Activated naive CD8-positive, alpha-beta T cell treated with anti-CD3 and anti-CD28 coated beads, Interleukin-2, amount 10 ng/mL, durations not matched to agents 7 days and 5 days (primary cell): ENCODE results near the gene HOMER2. TPM values are rescaled to one million over a fixed set of nuclear protein-coding genes. Genes with fewer than 3 reads are reported as not detected.
"Not testable (repeated sequence)": the region's sequence is repeated elsewhere in the genome, so short reads cannot be mapped to it uniquely, and the experiment has no call there.

Experiments used
- ATAC-seq: fragments of 150-1000 bp; cut with Tn5 transposase; one replicate; pipeline ENCODE4 v1.10.0; 2021; ENCODE audit warnings: low read depth, moderate library complexity
- POLR2A ChIA-PET: fragments of 350-600 bp; sonication (Branson Sonifier 250); formaldehyde crosslinking; loops from one replicate; lab custom pipeline; 2021; ENCODE audit warnings: antibody characterized with exemption; lab: Charles Lee
- DNase-seq: peaks from one replicate; pipeline ENCODE4 v3.0.0; 2021
- H3K27ac Mint-ChIP-seq: one replicate; pipeline ENCODE4 v1.8.0; 2022; ENCODE audit warnings: mild to moderate bottlenecking, mixed read lengths
- H3K27me3 Mint-ChIP-seq: one replicate; pipeline ENCODE4 v1.8.0; 2022; ENCODE audit warnings: mild to moderate bottlenecking, moderate library complexity, mixed read lengths
- H3K36me3 Mint-ChIP-seq: one replicate; pipeline ENCODE4 v1.8.0; 2021; ENCODE audit warnings: mild to moderate bottlenecking, mixed read lengths
- H3K4me1 Mint-ChIP-seq: one replicate; pipeline ENCODE4 v1.8.0; 2021; ENCODE audit warnings: mixed read lengths
- H3K4me3 Mint-ChIP-seq: one replicate; pipeline ENCODE4 v1.8.0; 2022; ENCODE audit warnings: mild to moderate bottlenecking, moderate library complexity, mixed read lengths
- H3K9me3 Mint-ChIP-seq: one replicate; pipeline ENCODE4 v1.8.0; 2021; ENCODE audit warnings: mixed read lengths
- total RNA-seq, 2 experiments: library from RNA; stranded (reverse); gene quantifications; one replicate each; pipeline ENCODE4 v1.2.3, GENCODE V29; 2021

The HOMER2 gene
- total RNA-seq, 2 experiments from 2014 or later, result 6.3 to 6.6 TPM

DNA sequence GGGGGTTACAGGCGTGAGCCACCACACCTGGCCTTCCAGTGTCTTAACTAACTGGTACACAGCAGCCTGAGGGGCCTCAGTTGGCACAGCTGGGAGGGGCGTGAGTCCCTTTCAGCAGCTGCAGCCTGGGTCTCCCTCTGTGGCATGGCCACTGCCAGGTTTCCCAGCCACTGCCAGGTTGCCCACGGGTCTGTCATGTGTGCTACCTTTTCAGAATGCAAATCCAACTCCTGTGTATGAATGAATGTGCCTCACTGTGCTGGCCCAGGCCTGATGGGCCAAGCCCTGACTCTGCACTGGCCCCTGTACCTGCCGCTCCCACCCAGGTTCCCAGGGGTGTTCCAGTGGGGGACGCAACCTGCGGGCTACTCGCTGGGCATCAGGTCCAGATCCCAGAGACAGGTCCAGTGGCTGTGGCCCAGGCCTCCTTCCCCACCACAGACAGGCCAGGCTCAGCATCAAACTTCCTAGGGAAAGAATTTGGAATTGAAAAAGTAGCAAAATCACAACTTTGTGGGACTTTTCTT is 117.1 kb downstream of the HOMER2 start:
- DNase-seq, result no peak

DNA sequence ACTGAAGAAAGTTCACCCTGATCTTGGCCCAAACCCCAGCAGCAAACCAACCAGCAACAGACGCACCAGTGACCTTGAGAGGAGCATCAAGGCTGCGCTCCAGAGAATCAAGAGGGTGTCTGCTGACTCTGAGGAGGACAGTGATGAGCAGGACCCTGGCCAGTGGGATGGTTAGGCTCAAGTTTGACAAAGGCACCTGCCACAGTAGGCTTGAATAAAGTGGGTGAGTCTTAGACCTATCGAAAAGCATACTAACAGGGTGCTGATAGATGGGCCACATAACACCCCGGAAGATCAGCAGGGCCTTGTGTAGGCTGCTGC is 119.2 kb downstream of the HOMER2 start:
- H3K27ac Mint-ChIP-seq, result peak overlapping the region; percentile 86
- ATAC-seq (no peak), DNase-seq (no peak)
- H3K27me3 Mint-ChIP-seq, result no peaks in the 10 kb centered on the region
- H3K36me3 Mint-ChIP-seq, result peaks cover 58% of the 10 kb centered on the region
- peaks cover 26% of the 10 kb centered on the region for H3K4me1 Mint-ChIP-seq
- POLR2A ChIA-PET, result interaction anchor here (0.7 to 1.5 kb wide), 3 partner anchors 9 to 178 kb away, joined by 4 read pairs; no protein-coding TSS in a partner anchor
- no peak overlapping the region for H3K4me3 Mint-ChIP-seq
- H3K9me3 Mint-ChIP-seq, result no peaks in the 10 kb centered on the region

More for the DNA sequence above, 117.1 kb downstream of the HOMER2 start:
- H3K4me3 Mint-ChIP-seq, result no peak overlapping the region
- H3K4me1 Mint-ChIP-seq, result peaks cover 21% of the 10 kb centered on the region
- no peak for ATAC-seq
- POLR2A ChIA-PET, result no interaction called here
- no peak overlapping the region for H3K27ac Mint-ChIP-seq
- peaks cover 52% of the 10 kb centered on the region for H3K36me3 Mint-ChIP-seq
- no peaks in the 10 kb centered on the region for H3K9me3 Mint-ChIP-seq
- no peaks in the 10 kb centered on the region for H3K27me3 Mint-ChIP-seq

DNA sequence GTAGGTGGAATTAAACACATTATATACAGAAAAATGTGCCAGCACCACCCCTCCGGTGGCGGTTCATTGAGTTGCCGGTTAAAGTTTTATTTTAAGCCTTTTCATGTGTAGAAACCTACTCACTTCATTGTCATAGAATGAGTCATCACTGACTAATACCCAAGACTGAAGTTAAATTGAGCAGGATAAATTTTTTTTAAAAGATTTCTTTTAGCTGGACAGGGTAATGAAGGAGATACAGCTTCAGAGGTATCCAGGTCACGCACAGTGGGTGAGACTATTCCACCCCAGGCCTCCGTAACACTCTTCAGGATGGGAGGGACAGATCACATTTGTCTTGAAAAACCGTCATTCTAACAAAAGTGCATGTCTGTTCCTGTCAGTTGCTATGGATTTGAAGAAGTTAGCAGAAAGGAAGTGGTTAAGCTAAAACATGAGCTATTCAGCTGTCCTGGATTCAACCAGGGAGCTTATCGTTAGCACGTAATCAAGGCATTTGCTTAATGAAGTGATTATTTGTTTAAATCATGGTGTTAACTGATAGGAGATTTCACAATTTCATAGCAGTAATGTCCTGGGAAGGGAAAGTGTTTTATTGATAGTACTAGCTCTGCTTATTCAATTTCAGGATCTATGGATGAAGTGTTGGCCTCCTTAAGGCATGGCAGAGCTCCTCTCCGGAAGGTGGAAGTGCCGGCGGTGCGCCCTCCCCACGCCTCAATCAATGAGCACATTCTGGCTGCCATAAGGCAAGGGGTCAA is 119.7 kb downstream of the HOMER2 start:
- Mint-ChIP-seq H3K27ac (peak overlapping the region; percentile 86), H3K4me3 (peak overlapping the region; percentile 19), H3K9me3 (no peaks in the 10 kb centered on the region), H3K4me1 (peaks cover 26% of the 10 kb centered on the region), H3K36me3 (peaks cover 58% of the 10 kb centered on the region), H3K27me3 (no peaks in the 10 kb centered on the region)
- DNase-seq (no peak), ATAC-seq (peak; percentile 78)
- POLR2A ChIA-PET, result interaction anchor here (0.9 to 1.5 kb wide), 2 partner anchors 9 to 11 kb away, joined by 4 read pairs; no protein-coding TSS in a partner anchor

DNA sequence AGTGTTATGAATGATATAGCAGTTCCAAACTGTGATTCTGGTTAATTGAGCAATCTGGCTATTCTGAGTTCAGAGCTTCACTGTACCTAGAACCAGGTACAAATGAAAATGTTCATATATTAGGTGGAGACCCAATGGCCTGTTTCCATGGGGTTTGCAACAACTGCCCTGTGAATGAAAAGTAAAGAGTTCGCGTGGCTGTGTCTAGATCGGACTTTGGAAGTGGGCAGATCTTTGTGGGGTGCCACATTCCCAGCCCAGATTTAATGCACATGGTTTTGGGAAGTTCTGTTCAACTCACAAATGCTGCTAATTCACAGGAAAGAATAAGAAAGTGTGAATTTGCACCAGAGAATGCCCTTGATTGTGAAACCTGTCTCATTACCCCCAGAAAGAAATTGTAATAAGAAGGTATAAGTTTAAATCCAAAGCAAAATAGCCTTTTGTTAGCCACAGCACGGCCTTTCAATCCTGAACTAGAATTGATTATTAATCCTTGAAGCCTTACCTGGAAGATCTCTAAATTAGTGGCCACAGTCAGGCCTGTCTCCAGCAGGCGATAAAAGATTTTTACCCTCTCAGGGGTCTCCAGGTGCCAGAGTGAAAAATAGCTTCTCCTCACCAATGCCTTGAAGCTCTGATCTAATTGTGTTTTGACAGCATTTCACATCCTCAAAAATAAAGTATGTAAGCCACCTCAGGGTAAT is 120.5 kb downstream of the HOMER2 start:
- H3K9me3 Mint-ChIP-seq, result no peaks in the 10 kb centered on the region
- H3K27me3 Mint-ChIP-seq, result no peaks in the 10 kb centered on the region
- POLR2A ChIA-PET, result interaction anchor here (1.5 kb wide), 1 partner anchor 8 kb away, joined by 4 read pairs; no protein-coding TSS in a partner anchor
- peak overlapping the region; percentile 19 for H3K4me3 Mint-ChIP-seq
- H3K27ac Mint-ChIP-seq, result peak overlapping the region; percentile 86
- peaks cover 26% of the 10 kb centered on the region for H3K4me1 Mint-ChIP-seq
- H3K36me3 Mint-ChIP-seq, result peaks cover 52% of the 10 kb centered on the region
- DNase-seq (no peak), ATAC-seq (no peak)

GRCh38 chr15:82830427-82831173 is 121.9 kb downstream of the HOMER2 start:
- H3K4me1 Mint-ChIP-seq, result peaks cover 26% of the 10 kb centered on the region
- H3K9me3 Mint-ChIP-seq, result no peaks in the 10 kb centered on the region
- ATAC-seq (no peak), DNase-seq (no peak)
- no peak overlapping the region for H3K27ac Mint-ChIP-seq
- POLR2A ChIA-PET, result no interaction called here
- peaks cover 50% of the 10 kb centered on the region for H3K36me3 Mint-ChIP-seq
- no peak overlapping the region for H3K4me3 Mint-ChIP-seq
- no peaks in the 10 kb centered on the region for H3K27me3 Mint-ChIP-seq

DNA sequence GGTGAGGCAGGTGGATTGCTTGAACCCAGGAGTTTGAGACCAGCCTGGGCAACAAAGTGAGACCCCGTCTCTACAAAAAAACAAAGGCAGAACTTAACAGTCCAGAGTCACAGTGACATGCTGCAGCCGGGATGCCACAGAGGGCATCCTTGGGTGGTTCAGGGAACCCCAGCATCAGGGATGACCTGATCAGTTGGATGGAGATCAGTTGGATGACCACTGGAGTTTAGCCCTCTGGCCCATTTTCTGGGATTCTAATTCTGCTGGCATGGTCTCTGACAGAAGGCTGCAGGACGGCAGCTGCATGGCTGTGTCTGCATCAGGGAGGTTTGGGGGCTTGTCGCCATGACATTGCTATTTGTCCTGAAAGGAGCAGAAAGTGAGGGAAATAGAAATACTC is 123.3 kb downstream of the HOMER2 start:
- DNase-seq (no peak), ATAC-seq (no peak)
- Mint-ChIP-seq H3K27me3 (no peaks in the 10 kb centered on the region), H3K4me3 (no peak overlapping the region), H3K4me1 (peaks cover 26% of the 10 kb centered on the region), H3K9me3 (no peaks in the 10 kb centered on the region), H3K36me3 (peaks cover 48% of the 10 kb centered on the region), H3K27ac (peak overlapping the region; percentile 33)
- POLR2A ChIA-PET, result no interaction called here

GRCh38 chr15:82828075-82828474 is 124.4 kb downstream of the HOMER2 start:
- H3K27ac Mint-ChIP-seq, result no peak overlapping the region
- no peak overlapping the region for H3K4me3 Mint-ChIP-seq
- no peaks in the 10 kb centered on the region for H3K9me3 Mint-ChIP-seq
- POLR2A ChIA-PET, result interaction anchor here (0.8 kb wide), 1 partner anchor 17 kb away, joined by 3 read pairs; no protein-coding TSS in a partner anchor
- DNase-seq (no peak), ATAC-seq (no peak)
- H3K27me3 Mint-ChIP-seq, result no peaks in the 10 kb centered on the region
- H3K36me3 Mint-ChIP-seq, result peaks cover 42% of the 10 kb centered on the region
- H3K4me1 Mint-ChIP-seq, result peaks cover 25% of the 10 kb centered on the region

- H3K4me1 Mint-ChIP-seq, result no peaks in the 10 kb centered on the region
- POLR2A ChIA-PET, result no interaction called here
- no peak overlapping the region for H3K4me3 Mint-ChIP-seq
- H3K9me3 Mint-ChIP-seq, result no peaks in the 10 kb centered on the region
- no peak overlapping the region for H3K27ac Mint-ChIP-seq
- no peak for DNase-seq
- no peak for ATAC-seq
- peaks cover 38% of the 10 kb centered on the region for H3K36me3 Mint-ChIP-seq
- H3K27me3 Mint-ChIP-seq, result no peaks in the 10 kb centered on the region
Measured at GRCh38 chr15:82823049-82823448, 129.5 kb downstream of the HOMER2 start.

DNA sequence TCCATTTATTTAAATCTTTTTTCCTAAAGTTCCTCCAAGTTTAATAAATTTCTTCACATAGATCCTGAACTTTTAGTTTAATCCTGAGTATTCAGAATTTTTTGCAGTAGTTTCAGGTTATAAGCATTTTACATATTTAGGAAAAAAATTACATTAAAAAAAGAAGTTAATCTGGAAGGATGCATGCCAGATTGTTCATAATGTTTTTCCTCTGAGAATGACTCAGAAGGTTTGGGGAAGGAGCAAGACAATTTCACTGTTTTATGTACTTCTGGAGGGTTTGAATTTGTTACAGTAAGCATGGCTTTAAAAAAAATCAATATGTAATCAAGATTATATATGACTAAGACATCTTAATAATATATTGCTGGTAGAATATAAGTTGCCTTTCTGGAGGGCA is 130.7 kb downstream of the HOMER2 start:
- H3K9me3 Mint-ChIP-seq, H3K27me3 Mint-ChIP-seq, POLR2A ChIA-PET, H3K4me3 Mint-ChIP-seq, ATAC-seq, H3K27ac Mint-ChIP-seq, H3K4me1 Mint-ChIP-seq, DNase-seq: not testable (repeated sequence)
- peaks cover 38% of the 10 kb centered on the region for H3K36me3 Mint-ChIP-seq

DNA sequence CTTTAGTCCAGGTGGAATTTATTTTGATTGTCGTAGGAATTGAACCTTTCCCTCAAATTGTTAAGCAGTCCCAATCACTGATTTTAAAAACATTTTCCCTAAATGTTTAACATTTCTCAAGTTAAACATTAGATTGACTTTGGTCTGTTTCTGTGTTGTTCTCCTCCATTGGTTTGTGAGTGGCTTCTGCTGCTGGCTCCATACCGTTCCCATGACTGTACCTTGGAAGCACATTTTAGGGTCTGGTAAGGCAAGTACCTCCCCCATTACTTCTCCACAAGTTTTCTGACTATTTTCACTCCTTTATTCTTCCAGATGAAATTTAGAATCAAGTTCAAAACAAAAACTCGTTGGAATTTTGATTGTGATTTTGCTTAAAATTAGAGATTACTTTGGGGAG is 131.1 kb downstream of the HOMER2 start:
- H3K9me3 Mint-ChIP-seq, H3K4me1 Mint-ChIP-seq, DNase-seq, POLR2A ChIA-PET, ATAC-seq, H3K4me3 Mint-ChIP-seq, H3K27me3 Mint-ChIP-seq, H3K27ac Mint-ChIP-seq: not testable (repeated sequence)
- H3K36me3 Mint-ChIP-seq, result peaks cover 35% of the 10 kb centered on the region

DNA sequence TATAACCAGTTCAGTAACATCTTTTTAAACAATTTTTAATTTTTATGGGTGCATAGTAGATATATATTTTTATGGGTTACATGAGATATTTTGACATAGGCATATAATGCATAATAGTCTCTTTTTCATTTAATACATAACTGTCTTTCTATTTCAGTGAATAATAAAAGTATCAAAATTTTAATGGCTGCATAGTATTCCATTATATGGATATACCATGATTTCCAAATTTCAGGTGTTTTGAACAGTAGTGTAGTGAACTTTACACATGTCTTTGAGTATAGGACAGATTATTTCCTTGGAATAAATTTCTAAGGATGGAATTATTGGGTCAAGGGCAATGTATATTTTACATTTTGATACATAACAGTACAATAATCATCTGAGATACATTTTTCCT is 132.4 kb downstream of the HOMER2 start:
- H3K27ac Mint-ChIP-seq, result no peak overlapping the region
- H3K36me3 Mint-ChIP-seq, result peaks cover 36% of the 10 kb centered on the region
- H3K9me3 Mint-ChIP-seq, result no peaks in the 10 kb centered on the region
- DNase-seq, result no peak
- H3K4me3 Mint-ChIP-seq, result no peak overlapping the region
- H3K27me3 Mint-ChIP-seq, result no peaks in the 10 kb centered on the region
- no peak for ATAC-seq
- POLR2A ChIA-PET, result no interaction called here
- no peaks in the 10 kb centered on the region for H3K4me1 Mint-ChIP-seq

DNA sequence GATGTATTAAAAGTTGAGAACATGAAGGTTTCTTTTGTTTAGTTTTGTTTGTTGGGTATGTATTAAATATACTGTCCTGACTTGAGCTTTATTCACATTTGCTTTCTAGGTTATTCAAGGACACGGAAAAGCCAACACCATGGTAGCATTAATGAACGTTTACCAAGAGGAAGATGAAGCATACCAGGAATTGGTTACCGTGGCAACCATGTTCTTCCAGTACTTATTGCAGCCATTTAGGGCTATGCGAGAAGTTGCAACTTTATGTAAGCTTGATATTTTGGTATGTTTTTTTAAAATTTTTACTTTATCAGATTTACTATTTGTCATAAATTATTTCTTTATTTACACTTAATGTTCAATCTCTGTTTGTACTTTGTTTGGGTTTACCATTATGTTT is 139.5 kb downstream of the HOMER2 start:
- Mint-ChIP-seq H3K9me3 (no peaks in the 10 kb centered on the region), H3K36me3 (peaks cover 30% of the 10 kb centered on the region), H3K27ac (no peak overlapping the region), H3K4me3 (no peak overlapping the region), H3K27me3 (no peaks in the 10 kb centered on the region), H3K4me1 (peaks cover 22% of the 10 kb centered on the region)
- DNase-seq (no peak), ATAC-seq (no peak)
- POLR2A ChIA-PET, result no interaction called here

DNA sequence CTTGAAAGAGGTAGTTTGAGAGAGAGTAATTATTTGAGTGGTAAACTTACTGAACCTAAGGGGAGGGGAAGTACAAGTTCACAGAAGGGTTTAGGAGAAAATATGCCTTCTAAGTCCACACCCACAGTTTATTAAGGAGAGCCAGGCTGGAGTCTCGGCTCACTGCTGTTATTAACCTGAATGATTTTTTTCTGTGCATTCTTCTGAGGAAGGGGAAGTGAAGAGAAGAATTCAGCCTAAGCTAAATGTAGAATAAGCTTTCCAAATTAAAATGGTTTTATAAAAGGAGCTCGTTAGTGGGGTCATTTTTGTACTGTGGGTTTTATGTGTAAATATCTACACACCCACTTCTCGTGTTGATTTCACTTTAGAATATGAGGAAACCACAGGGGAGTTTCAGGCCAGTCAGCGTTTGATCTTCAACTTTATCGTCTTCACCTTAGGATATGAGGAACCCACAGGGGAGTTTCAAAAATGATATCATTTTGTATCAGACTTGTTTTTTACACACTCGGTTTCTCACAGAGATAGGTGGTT is 141.6 kb downstream of the HOMER2 start:
- Mint-ChIP-seq H3K27me3 (no peaks in the 10 kb centered on the region), H3K4me3 (peak overlapping the region; percentile 91), H3K9me3 (no peaks in the 10 kb centered on the region), H3K36me3 (peaks cover 24% of the 10 kb centered on the region), H3K4me1 (peaks cover 22% of the 10 kb centered on the region), H3K27ac (peak overlapping the region; percentile 94)
- DNase-seq (no peak), ATAC-seq (no peak)
- POLR2A ChIA-PET, result interaction anchor here (0.8 to 4.5 kb wide), 7 partner anchors 17 to 270 kb away, joined by 3 to 26 read pairs (median 6); partner anchors contain the start of genes RAMAC and RPS17
